Coronary artery (tissue), 2 donors: ENCODE measurements around the gene FFAR4.

ENCODE experiments used
- DNase-seq: peaks from one replicate; pipeline ENCODE4 v3.0.0-alpha.2; 2017; ENCODE audit warnings: low spot score
- H3K27ac ChIP-seq, 2 donors: fragments of 200-600 bp; sonication (generic); one replicate each; pipeline ENCODE4 v1.5.1; 2016 to 2019
- H3K4me3 ChIP-seq: fragments of 200-600 bp; sonication (generic); 2 replicates; pipeline ENCODE4 v1.5.1; 2016; ENCODE audit warnings: mild to moderate bottlenecking, moderate library complexity
- TF ChIP-seq, protein P1 (sequence below): fragments of 200-600 bp; sonication (generic); IDR thresholded peaks from one replicate; pipeline ENCODE4 v1.5.1; 2019; ENCODE audit warnings: antibody characterized with exemption

The FFAR4 gene

DNA sequence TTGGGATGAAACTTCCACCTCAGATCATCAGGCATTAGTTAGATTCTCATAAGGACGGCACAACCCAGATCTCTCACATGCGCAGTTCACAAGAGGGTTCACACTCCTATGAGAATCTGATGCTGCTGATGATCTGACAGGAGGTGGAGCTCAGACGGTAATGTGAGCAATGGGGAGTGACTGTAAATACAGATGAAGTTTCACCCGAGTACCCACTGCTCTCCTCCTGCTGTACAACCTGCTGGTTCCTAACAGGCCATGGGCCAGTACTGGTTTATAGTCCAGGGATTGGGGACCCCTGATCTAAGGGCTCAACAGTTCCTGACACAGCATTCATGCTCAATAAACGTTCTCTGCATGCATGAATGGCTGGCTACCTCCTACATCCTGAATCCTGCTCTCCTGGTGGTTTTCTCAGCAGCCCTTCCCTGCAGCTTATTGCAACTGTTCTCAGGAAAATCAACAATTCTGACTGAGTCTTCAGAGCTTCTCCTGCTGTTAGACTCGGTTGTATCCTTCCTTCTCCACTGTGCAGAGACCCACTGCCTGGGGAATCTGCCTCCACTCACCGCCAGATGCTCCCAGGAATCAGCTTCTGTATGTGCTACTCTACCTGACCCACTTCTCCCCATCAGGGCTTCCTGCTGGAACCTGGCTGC lies 63.3 kb downstream of the FFAR4 start:
- TF ChIP-seq, protein P1, sequence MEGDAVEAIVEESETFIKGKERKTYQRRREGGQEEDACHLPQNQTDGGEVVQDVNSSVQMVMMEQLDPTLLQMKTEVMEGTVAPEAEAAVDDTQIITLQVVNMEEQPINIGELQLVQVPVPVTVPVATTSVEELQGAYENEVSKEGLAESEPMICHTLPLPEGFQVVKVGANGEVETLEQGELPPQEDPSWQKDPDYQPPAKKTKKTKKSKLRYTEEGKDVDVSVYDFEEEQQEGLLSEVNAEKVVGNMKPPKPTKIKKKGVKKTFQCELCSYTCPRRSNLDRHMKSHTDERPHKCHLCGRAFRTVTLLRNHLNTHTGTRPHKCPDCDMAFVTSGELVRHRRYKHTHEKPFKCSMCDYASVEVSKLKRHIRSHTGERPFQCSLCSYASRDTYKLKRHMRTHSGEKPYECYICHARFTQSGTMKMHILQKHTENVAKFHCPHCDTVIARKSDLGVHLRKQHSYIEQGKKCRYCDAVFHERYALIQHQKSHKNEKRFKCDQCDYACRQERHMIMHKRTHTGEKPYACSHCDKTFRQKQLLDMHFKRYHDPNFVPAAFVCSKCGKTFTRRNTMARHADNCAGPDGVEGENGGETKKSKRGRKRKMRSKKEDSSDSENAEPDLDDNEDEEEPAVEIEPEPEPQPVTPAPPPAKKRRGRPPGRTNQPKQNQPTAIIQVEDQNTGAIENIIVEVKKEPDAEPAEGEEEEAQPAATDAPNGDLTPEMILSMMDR: no peak
- Histone ChIP-seq H3K4me3 (no peak overlapping the region), H3K27ac (no peak overlapping the region)
- DNase-seq: no peak

DNA sequence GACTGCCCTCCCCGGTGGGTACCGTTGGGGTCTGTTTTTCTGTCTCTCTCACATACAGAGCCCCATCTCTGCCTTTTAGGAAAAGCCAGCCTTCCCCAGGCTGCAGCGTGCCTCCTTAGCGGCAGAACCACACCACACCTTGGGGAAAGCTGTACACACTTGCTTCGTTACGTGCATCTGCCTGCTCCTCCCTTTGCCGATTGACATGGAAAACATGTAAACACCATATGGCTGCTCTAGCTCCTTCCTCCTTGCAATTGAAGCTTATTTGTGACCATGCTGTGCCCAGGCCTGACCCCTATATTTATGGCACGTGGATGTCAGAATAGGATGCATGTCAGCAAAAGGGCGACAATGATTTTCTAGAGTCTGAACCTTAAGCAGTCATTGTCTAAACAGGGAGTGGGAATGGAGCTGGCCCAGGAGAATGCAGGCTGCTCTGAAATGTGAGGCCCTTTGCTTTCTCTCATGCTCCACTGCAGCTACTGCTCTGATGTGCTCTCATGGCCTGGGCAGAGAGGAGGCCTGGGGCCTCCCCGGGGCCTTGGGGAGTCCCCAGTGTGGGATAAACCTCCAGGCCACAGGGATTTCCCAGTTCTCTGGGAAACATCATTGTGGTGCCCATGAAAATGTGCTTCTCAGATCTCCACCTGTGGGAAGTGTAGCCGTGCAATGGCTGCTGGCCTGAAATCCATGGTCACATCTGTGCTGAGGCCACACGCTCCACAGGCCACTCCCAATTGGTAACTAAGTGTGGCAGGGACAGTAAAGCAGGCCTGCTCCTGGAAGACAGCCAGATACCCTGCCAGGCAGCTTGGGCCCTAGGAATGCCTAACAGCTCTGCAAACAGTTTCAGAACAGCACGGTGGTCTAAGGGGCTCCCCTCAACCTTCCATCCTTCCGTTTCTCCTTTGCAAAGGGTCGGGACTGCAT lies 64.4 kb downstream of the FFAR4 start:
- H3K27ac ChIP-seq: no peak overlapping the region
- TF ChIP-seq, protein P1: no peak

More for the DNA sequence above, 64.4 kb downstream of the FFAR4 start:
- H3K4me3 ChIP-seq: no peak overlapping the region
- DNase-seq: no peak
